SW480 (cell line): Measurements from ENCODE around the gene PTGR3.
"Not testable (repeated sequence)": the region's sequence is repeated elsewhere in the genome, so short reads cannot be mapped to it uniquely, and the experiment has no call there.

Source experiments
- DNase-seq: peaks from one replicate; pipeline ENCODE4 v3.0.0-alpha.2; 2016; ENCODE audit warnings: low spot score

The PTGR3 gene

DNA sequence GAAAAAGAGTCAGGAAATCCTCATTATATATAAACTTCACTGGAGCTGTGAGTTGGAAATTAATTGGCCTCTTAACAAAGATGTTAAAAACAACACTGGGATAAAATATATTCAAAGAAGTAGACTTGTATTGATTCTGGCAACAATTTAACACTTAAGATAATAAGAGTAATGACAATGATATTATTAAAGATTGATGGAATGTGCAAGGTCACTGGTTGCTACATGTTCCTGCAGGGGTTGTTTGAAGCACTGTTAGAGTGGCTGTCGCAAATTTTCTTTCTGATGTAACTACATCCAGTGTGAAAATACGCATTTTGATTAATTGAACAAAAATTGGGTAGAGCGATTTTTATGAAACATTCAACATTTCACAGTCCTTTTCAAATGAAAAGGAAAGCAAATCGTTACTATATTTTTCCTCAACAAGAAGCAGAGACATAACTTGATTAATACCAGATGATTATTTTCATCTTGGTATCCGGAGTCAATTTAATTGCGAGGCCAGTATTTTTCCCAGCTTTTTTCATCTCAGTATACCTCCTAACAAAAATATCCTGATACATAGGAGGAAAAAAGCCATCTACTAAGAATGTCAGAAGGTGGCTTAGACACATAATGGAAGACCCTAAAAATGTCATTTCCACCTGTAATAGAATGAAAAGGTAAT lies 6.1 kb downstream of the PTGR3 start:
- DNase-seq, result no peak

DNA sequence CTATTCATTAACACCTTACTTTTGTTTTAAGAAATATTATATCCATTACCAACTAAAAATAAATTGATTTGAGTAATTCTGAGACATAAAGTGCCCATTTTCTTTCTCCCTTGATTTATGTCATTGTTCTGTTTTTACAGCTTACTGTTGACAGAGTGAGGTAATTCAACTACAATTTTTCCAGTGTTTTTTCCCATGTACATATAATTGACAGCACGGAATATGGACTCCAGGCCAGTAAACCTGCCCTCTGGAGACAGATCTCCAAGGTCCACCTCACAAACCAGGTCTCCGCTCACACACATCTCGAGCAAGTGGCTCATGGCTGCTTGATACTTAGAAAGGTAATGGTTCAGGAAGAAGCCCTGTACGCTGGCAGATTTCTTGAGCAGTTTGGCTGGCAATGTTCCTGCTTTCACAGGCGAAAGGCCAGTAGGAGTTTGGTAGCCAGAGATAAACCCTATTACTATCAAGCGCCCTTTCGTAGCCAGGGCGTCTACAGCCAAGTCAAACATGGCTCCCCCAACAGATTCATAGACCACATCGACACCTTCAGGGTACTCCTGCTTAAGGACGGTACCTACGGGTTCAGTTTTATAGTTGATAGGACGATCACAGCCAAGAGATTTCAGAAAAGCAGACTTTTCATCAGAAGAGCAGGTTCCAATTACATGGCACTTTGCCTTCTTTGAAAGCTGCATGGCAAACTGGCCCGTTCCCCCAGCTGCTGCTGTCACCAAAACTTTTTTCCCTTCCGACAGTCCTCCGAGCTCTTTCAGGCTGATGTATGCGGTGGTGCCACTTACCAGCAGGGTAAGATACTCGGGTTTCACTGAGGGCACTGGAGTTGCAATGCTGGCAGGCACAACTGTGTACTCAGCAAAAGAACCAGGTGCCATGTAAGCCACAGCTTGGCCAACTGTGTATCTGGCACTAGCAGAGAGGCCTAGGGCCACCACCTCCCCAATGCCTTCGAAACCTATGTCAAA lies 7.4 kb downstream of the PTGR3 start:
- DNase-seq, result no peak

DNA sequence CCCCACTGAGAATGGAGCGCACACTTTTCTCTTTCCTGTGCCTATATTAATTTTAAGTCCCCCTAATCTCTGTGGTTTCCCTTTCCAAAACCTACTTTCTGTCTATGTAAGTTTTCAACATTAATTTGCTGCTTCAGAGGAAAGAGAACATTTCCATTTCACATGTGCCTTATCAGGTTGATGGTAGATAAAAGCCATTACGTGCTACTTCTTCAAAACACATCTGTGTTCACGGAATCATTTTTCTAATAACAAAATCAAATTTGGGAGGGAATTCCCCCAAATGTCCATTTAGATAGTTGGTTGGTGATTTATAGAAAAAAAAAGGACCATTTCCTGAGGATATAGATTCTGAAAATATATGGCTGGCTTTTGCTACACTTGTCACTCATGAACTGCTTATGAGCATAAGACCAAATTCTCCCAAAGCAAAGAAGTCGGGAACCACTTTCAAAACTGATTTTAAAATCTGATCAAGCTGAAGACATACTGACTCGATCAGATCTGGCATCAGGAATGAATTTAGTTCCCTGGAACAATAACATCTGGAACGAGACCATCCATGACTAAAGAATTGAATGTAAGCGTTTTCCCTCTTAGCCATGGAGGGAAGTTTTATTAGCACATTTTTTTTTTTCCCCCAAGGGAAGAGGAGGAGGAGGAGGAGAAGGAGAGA lies 8.2 kb downstream of the PTGR3 start:
- no peak for DNase-seq

DNA sequence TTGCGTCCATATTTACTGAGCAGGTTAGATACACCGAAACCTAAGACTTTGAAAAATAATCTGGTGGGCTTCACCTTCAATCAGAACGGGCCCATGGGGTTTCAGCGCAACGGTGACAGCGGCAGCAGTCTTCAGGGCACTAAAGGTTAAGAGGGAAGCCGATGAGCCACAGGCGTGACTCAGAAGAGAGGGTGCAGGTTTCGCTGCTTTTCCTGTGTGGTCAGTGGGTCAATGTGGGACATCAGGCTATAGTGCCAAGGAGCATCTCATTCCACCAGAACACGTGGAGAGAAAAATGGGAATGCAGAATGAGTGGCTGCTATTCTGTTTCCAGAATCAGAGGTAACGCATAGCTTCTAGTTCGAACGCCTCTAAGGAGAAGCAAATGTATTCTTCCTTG lies 8.9 kb downstream of the PTGR3 start:
- no peak for DNase-seq

- DNase-seq, result no peak
Observed at GRCh38 chr18:75199327-75199726, 9.6 kb downstream of the PTGR3 start.

DNA sequence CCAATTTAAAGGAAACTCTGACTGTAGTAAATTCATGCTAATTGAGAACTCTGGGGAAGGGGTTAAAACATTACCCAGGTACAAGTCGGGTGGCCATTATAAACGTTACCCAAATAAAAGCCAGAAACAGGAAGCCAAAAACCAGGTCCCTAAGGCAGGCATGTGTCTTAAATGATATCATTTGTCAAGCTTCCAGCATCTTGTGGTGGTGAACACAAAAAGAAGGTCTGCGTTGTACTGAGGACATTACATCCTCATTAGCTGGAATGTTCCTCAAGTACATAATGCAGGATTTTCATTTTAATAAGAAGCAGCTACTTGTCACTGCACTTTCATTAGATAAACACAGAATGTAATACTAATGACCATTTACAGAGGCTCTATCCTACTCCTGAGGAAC lies 10.9 kb downstream of the PTGR3 start:
- DNase-seq, result no peak

DNA sequence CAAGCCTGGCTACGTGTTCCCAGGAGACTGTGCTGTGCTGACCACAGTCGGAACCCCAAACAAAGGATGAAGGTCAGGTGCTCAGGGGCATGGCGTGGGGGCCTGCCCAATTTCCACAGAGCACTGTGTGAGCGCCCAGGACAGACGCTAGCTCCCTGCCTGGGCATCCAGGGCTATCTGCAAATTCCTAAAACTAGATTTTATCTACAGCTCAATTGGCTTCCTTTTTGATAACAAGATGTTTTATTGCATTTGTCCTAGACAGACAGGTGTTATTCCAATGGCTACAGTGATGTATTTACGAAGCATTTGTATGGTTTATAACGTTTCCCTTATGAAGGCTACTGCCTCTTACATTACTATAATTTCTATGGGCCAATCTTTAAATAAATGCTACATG lies 16.0 kb downstream of the PTGR3 start:
- no peak for DNase-seq

DNA sequence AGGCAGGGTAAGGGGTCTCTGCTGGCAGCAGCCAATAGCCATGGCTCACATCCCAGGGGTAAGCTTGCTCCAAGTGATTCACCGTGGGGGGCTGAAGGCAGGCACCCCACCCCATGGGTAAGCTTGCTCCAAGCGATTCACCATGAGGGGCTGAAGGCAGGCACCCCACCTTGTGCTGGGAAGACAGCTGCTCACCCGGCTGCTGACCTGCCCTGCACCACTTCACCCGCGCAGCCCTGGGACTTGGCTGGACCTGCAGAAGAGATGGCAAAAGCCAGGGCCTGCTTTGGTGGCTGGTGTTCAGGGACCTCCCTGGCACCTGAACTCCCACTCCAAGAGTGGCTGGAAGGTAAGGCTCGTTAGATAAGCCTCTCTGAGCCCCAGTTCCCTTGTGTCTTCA lies 19.2 kb downstream of the PTGR3 start:
- no peak for DNase-seq

- not testable (repeated sequence) for DNase-seq
Observed at GRCh38 chr18:75187702-75188101, 21.2 kb downstream of the PTGR3 start.

GRCh38 chr18:75185460-75185859 lies 23.5 kb downstream of the PTGR3 start:
- no peak for DNase-seq

DNA sequence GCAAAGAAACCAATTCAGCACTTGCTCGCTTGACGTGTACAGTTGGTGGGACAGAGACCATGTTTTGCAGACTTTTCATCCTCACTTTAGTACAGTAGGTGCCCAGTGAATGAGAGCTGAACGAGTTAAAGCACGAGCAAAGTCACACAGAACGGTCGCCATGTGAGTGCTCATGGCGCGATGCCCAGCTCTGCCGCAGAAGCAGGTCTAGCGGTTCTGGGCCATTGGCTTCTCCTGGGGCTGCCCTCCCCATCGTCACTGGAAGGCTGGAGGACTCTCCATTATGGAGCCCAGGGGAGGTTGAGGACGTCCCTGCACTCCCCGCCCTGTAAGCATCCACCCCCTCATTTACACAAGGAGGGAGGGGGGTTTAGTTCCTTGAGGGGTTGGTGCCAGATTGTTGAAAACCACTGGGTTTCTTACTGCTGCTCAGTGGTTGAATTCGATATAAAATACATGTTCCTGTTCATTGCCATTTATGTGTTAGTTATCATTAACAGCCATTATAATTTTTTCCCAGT lies 24.9 kb downstream of the PTGR3 start:
- no peak for DNase-seq

DNA sequence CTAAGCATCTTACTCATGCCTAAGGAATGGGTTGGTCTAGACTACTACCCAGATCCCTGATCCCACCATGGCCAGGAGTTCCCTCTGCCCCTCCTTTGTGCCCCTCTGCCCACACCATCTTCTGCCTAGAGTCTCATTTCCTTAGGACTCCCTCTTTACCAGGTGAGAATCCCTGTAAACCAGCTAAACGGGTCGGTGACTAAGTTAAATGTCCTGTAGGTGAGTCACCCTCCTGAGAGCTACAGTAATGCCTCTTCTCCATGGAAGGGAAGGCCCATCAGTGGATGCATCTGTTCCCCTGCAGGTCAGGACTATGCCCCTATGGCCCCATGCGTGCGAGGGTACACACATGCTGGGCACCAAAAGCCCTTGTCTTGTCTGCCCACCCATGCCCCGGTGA lies 25.4 kb downstream of the PTGR3 start:
- DNase-seq, result no peak

DNA sequence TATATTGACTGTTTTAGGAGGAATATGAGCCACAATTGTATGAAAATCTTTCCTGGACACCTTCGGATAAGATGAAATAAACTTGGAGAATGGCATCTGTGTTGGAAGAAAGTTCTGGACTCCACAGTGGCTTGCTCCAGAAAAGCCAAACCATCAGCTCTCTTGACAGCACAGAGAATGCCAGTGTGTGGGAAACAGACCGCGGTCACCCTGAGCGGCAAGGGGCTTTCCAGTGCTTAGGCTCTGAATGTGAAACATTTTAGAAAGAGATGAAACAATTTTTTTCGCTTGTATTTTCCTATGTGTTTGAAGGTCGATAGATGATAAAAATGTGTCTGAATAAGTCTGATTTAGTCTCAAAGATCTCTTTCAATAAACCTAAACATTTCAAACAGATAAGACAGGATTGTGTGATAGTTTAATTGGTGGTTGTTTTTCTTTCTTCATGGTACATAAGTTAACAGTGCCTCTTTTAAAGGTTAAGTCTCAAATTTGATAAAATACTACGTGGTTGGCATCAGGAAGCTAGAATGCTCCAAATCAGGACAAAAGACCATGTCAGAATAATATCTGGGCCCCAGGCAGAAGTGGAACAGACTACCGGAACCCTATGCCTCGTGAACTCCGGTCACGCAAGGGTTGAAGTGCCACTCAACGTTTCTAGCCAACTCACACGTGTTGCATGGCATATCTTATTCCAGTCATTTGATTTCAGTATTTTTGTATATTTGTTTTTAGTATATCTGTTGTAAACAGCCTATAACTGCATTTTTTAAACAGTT lies 28.9 kb downstream of the PTGR3 start:
- DNase-seq, result no peak

GRCh38 chr18:75178376-75178775 lies 30.6 kb downstream of the PTGR3 start:
- DNase-seq, result no peak

DNA sequence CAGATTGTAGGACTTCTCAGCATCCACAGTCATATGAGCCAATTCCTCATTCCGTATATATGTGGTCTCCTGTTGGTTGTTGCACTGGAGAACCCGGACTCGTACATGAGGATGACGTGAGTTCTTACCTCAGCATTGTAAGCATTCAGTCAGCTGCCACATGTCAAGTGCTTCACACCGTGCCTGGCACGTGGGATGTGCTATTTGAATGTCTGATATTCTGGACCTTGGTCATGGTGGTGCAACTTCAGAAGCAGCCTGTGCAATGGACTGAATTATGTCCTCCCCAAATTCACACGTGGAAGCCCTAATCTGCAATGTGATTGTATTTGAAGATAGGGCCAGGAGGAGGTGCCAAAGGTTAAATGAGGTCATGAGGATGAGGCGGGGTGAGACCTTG lies 32.1 kb downstream of the PTGR3 start:
- no peak for DNase-seq

DNA sequence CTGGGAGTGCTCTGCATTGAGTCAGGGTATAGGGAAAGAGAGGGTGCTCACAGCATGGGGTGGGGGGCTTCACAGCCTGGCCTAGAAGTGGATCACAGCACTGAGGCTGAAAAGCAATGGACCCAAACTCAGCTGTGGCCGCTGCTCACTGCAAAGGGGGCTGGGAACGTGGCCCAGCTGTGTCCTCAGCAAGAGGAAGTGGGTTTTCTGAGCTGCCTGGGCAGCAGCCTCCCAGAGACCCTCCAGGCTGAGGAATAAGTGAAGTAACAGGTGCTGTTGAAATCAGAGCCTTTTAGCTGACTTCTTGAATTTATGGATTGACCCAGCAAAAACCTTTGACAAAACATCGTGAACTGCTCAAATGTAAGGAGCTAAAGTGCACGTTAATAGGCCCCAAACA lies 35.2 kb downstream of the PTGR3 start:
- no peak for DNase-seq

DNA sequence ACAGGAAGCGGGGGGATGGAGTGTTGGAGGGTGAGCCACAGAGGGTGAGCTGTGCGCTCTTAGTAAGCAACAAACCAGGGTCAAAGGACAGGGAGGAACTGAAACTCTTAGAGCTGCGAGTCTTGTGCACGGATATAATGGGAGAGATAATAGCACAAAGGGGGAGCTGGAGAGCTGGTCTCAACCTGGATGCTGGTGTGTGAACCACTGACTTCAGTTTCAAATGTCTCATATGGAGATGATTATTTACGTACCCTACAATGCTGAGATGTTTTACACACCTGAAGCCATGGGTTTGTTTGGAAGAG lies 35.9 kb downstream of the PTGR3 start:
- DNase-seq, result peak; percentile 10

DNA sequence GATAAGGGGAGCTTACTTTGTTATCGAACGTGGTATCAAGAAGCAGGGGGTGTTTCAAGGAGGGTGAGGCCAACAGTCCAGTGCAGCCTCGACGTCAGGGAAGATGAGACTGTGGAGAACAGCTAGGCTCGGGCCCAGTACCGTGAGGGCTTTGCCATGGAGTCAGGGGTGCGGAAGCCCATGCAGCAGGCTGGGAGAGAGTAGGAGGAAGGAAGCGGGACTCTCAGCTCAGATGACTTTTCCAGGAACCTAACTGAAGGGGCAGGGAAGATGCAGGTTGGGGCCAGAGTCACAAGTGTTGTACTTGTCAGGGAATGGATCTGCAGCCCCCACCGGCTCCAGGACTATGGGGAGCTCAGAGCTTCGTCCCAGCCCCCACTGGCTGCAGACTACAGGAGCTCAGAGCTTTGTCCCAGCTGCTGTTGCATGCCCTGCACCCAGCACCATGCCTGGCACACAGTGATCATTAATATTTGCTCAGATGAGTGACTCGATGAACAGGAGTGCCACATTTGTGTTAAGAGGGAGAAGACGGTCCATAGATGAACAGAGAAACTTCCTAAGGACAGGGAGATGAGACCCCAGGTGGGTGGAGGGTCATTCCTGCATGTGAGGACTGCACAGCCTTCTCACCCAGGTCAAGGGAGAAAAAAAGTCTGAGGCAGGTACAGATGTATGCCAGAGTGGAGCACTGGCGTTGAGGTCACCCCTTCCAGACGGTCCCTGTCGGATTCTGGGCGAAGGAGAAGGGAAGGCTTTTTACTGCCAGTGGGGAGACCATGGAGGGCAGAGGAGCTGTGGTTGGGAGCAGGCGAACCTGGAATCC lies 36.4 kb downstream of the PTGR3 start:
- no peak for DNase-seq

DNA sequence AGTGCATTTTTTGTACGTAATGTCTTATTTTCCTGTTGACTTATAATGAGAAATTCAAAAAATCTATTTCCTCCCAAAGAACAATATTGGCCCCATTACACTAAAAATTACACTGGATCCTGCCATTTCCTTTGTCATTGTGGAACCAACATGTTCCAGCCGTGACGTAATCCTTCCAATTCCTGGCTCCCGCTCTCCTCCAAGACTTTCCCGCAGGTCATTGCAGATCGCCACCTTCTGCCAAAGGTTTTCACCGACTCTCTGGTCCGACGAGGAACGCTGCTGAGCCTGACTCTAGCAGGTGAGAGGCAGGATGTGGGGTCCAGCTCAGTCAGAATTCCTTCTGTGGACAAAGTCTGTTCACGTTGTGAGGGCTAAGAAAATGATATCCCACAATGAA lies 38.0 kb downstream of the PTGR3 start:
- DNase-seq, result no peak

- no peak for DNase-seq
Observed at GRCh38 chr18:75170022-75170789, 38.7 kb downstream of the PTGR3 start.
